Activated CD4-positive, alpha-beta T cell treated with anti-CD3 and anti-CD28 coated beads, Interleukin-2, amount 10 ng/mL, durations not matched to agents 24 days and 14 days (primary cell): ENCODE measurements around the gene TUBG1. TPM values are rescaled to one million over a fixed set of nuclear protein-coding genes. Genes with fewer than 3 reads are reported as not detected.

Source experiments
- DNase-seq: peaks from one replicate; pipeline ENCODE4 v3.0.0; 2022
- H3K27ac Mint-ChIP-seq: one replicate; pipeline ENCODE4 v1.8.0; 2022; ENCODE audit warnings: mild to moderate bottlenecking, mixed read lengths
- H3K27me3 Mint-ChIP-seq: one replicate; pipeline ENCODE4 v1.8.0; 2022; ENCODE audit warnings: mixed read lengths
- H3K36me3 Mint-ChIP-seq: one replicate; pipeline ENCODE4 v1.8.0; 2022; ENCODE audit warnings: low read depth, mild to moderate bottlenecking, mixed read lengths
- H3K4me1 Mint-ChIP-seq: one replicate; pipeline ENCODE4 v1.8.0; 2021; ENCODE audit warnings: mixed read lengths
- H3K4me3 Mint-ChIP-seq: one replicate; pipeline ENCODE4 v1.8.0; 2022; ENCODE audit warnings: mild to moderate bottlenecking, moderate library complexity, mixed read lengths
- H3K9me3 Mint-ChIP-seq: one replicate; pipeline ENCODE4 v1.8.0; 2021; ENCODE audit warnings: mixed read lengths
- intact Hi-C: fragments of 100-400 bp; cut with micrococcal nuclease; formaldehyde crosslinking; loops from one replicate; pipeline ENCODE4 v1.15.1; 2023
- total RNA-seq: library from RNA; stranded (reverse); gene quantifications from 2 replicates; pipeline ENCODE4 v1.2.3, GENCODE V29; 2022

The TUBG1 gene
- total RNA-seq, 1 donor from 2014 or later: 99.9 TPM

GRCh38 chr17:42568341-42569111 lies 41.0 kb upstream of the TUBG1 start:
- DNase-seq: no peak
- no peaks in the 10 kb centered on the region for H3K9me3 Mint-ChIP-seq
- H3K4me1 Mint-ChIP-seq: peaks cover 32% of the 10 kb centered on the region
- peaks cover 58% of the 10 kb centered on the region for H3K36me3 Mint-ChIP-seq
- intact Hi-C loops: no loop called here
- no peaks in the 10 kb centered on the region for H3K27me3 Mint-ChIP-seq
- peak overlapping the region; percentile 54 for H3K4me3 Mint-ChIP-seq
- peak overlapping the region; percentile 29 for H3K27ac Mint-ChIP-seq

DNA sequence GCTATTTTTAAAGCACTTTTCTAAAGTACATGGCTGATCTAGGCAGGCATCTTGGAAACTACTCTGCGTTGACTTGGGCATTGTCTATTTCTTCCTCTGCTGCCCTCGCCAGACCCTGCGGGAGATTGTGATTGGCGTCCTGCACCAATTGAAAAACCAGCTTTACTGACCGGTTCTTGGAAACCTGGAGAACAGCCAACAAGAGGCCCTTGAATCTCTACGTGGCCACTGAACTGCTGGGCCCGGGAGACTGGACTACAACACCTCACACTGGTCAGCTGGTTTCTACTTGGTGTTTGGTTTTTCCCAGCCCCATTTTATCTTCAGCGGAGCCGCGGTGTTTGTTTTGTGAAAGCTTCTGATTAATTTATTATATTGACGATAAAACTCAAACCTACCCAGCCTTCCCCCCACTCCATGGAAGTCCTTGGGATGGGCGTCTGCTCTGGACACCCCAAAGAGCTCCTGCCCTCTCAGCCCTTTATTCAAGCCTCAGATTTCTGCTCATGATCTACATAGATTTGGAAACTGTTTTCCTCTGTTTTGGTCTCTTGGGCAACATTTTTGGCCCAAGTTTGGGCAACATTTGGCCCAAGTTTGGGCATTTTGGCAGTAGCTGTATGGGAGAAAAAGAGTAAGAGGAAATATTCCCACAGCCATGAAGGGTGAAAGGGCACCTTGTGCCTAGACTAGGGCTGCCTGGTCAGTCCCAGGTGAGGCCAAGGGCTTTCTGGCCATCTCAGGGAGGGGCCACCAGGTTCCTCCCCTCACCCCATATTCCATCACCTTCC lies 37.9 kb upstream of the TUBG1 start:
- intact Hi-C loops: no loop called here
- peaks cover 35% of the 10 kb centered on the region for H3K4me1 Mint-ChIP-seq
- H3K9me3 Mint-ChIP-seq: no peaks in the 10 kb centered on the region
- no peak overlapping the region for H3K4me3 Mint-ChIP-seq
- no peak for DNase-seq
- peaks cover 64% of the 10 kb centered on the region for H3K36me3 Mint-ChIP-seq
- H3K27me3 Mint-ChIP-seq: no peaks in the 10 kb centered on the region
- H3K27ac Mint-ChIP-seq: no peak overlapping the region

GRCh38 chr17:42573095-42573494 lies 36.4 kb upstream of the TUBG1 start:
- DNase-seq: no peak
- H3K27ac Mint-ChIP-seq: no peak overlapping the region

GRCh38 chr17:42574463-42574862 lies 35.0 kb upstream of the TUBG1 start:
- H3K4me3 Mint-ChIP-seq: no peak overlapping the region
- no peak overlapping the region for H3K27ac Mint-ChIP-seq
- H3K27me3 Mint-ChIP-seq: no peaks in the 10 kb centered on the region
- H3K36me3 Mint-ChIP-seq: peaks cover 59% of the 10 kb centered on the region
- H3K9me3 Mint-ChIP-seq: no peaks in the 10 kb centered on the region
- no peak for DNase-seq
- H3K4me1 Mint-ChIP-seq: peaks cover 34% of the 10 kb centered on the region
- intact Hi-C loops: no loop called here

More at GRCh38 chr17:42573095-42573494, 36.4 kb upstream of the TUBG1 start:
- Mint-ChIP-seq H3K27me3 (no peaks in the 10 kb centered on the region), H3K4me3 (no peak overlapping the region), H3K9me3 (no peaks in the 10 kb centered on the region), H3K36me3 (peaks cover 64% of the 10 kb centered on the region), H3K4me1 (peaks cover 36% of the 10 kb centered on the region)
- intact Hi-C loops: no loop called here

DNA sequence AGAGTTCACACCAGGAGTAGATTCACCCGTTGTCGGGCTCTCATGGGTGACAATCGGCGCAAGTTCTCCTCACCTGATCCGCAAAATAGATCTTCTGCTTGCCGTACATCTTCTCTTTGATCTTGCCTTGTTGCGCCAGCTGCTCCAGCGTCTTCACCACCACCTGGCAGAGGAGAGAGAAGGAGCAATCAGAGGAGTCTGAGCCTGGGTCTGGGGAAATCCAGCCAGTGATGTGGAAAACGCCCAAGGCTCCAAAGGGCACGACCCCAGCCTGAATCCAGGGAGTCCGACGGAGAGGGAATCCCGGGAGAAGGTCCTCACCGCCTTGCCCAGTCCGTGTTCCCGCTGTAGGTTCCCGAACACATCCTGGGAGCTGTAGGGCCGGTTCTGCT lies 32.3 kb upstream of the TUBG1 start:
- H3K9me3 Mint-ChIP-seq: no peaks in the 10 kb centered on the region
- H3K4me3 Mint-ChIP-seq: peak overlapping the region; percentile 88
- intact Hi-C loops: loop anchor here (1.0 to 5.0 kb wide), 5 partner anchors 10 to 245 kb away; partner anchors contain the start of genes BECN1, COASY, MLX and RETREG3
- peaks cover 49% of the 10 kb centered on the region for H3K36me3 Mint-ChIP-seq
- H3K4me1 Mint-ChIP-seq: peaks cover 31% of the 10 kb centered on the region
- peak overlapping the region; percentile 96 for H3K27ac Mint-ChIP-seq
- no peaks in the 10 kb centered on the region for H3K27me3 Mint-ChIP-seq
- DNase-seq: peak; percentile 69

GRCh38 chr17:42577532-42578281 lies 31.8 kb upstream of the TUBG1 start, which contains the start of gene PSMC3IP:
Gene PSMC3IP, minus strand, starts transcription at chr17:42577729. Its CDS starts 43 bp downstream, at chr17:42577686.
- no peaks in the 10 kb centered on the region for H3K27me3 Mint-ChIP-seq
- intact Hi-C loops: loop anchor here (1.0 to 5.0 kb wide), 7 partner anchors 10 to 245 kb away; partner anchors contain the start of genes BECN1, COASY, MLX and RETREG3
- no peaks in the 10 kb centered on the region for H3K9me3 Mint-ChIP-seq
- H3K36me3 Mint-ChIP-seq: peaks cover 51% of the 10 kb centered on the region
- H3K4me3 Mint-ChIP-seq: peak within 1 kb of the TSS; percentile 88
- H3K4me1 Mint-ChIP-seq: peaks cover 30% of the 10 kb centered on the region
- DNase-seq: peak; percentile 98
- peak within 1 kb of the TSS; percentile 96 for H3K27ac Mint-ChIP-seq

DNA sequence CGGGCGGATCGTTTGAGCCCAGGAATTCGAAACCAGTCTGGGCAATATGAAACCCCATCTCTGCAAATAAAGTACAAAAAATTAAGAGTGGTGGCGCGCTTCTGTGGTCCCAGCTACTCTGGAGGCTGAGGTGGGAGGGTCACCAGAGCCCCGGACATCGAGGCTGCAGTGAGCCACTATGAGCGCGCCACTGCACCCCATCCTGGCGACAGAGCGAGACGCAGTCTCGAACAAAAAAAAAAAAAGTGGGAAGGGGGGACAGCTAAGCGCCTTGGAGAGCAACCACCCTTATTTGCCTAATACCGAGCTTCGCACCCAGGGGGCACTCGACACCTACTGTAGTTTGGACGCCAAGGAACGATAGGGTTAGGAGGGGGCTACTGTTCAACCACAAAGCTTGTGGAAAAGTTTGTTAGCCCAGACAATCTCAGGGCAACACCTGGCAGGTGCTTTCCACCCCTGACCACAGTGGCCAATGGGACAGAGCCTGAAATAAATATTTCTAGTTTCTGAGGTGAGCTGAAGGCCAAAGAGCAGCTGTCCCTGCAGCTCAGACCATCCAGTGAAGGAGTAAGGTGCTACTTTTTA lies 31.1 kb upstream of the TUBG1 start:
- peak overlapping the region; percentile 88 for H3K4me3 Mint-ChIP-seq
- H3K4me1 Mint-ChIP-seq: peaks cover 26% of the 10 kb centered on the region
- no peaks in the 10 kb centered on the region for H3K27me3 Mint-ChIP-seq
- intact Hi-C loops: loop anchor here (1.0 to 5.0 kb wide), 4 partner anchors 79 to 244 kb away; partner anchors contain the start of genes BECN1 and TUBG2
- peaks cover 53% of the 10 kb centered on the region for H3K36me3 Mint-ChIP-seq
- peak; percentile 92 for DNase-seq
- H3K27ac Mint-ChIP-seq: peak overlapping the region; percentile 96
- H3K9me3 Mint-ChIP-seq: no peaks in the 10 kb centered on the region

GRCh38 chr17:42579794-42580551 lies 29.5 kb upstream of the TUBG1 start:
- no peaks in the 10 kb centered on the region for H3K27me3 Mint-ChIP-seq
- no peak overlapping the region for H3K4me3 Mint-ChIP-seq
- peaks cover 24% of the 10 kb centered on the region for H3K4me1 Mint-ChIP-seq
- intact Hi-C loops: loop anchor here (2.0 to 5.0 kb wide), 3 partner anchors 77 to 242 kb away; partner anchors contain the start of genes BECN1 and TUBG2
- peaks cover 55% of the 10 kb centered on the region for H3K36me3 Mint-ChIP-seq
- no peaks in the 10 kb centered on the region for H3K9me3 Mint-ChIP-seq
- DNase-seq: no peak
- peak overlapping the region; percentile 1 for H3K27ac Mint-ChIP-seq

GRCh38 chr17:42581744-42582270 lies 27.7 kb upstream of the TUBG1 start:
- Mint-ChIP-seq H3K4me1 (peaks cover 12% of the 10 kb centered on the region), H3K27ac (no peak overlapping the region), H3K27me3 (no peaks in the 10 kb centered on the region), H3K9me3 (no peaks in the 10 kb centered on the region), H3K36me3 (peaks cover 56% of the 10 kb centered on the region), H3K4me3 (no peak overlapping the region)
- intact Hi-C loops: no loop called here
- DNase-seq: no peak

GRCh38 chr17:42584880-42585279 lies 24.6 kb upstream of the TUBG1 start:
- Mint-ChIP-seq H3K4me1 (no peaks in the 10 kb centered on the region), H3K27ac (no peak overlapping the region), H3K27me3 (no peaks in the 10 kb centered on the region), H3K36me3 (peaks cover 64% of the 10 kb centered on the region), H3K4me3 (no peak overlapping the region), H3K9me3 (no peaks in the 10 kb centered on the region)
- DNase-seq: no peak
- intact Hi-C loops: no loop called here

- no peaks in the 10 kb centered on the region for H3K9me3 Mint-ChIP-seq
- H3K4me1 Mint-ChIP-seq: no peaks in the 10 kb centered on the region
- no peak overlapping the region for H3K4me3 Mint-ChIP-seq
- H3K36me3 Mint-ChIP-seq: peaks cover 67% of the 10 kb centered on the region
- H3K27ac Mint-ChIP-seq: no peak overlapping the region
- H3K27me3 Mint-ChIP-seq: no peaks in the 10 kb centered on the region
- no peak for DNase-seq
- intact Hi-C loops: no loop called here
Measured at GRCh38 chr17:42585353-42585752, 24.1 kb upstream of the TUBG1 start.

GRCh38 chr17:42586514-42587230 lies 22.8 kb upstream of the TUBG1 start:
- Mint-ChIP-seq H3K27ac (peak overlapping the region; percentile 53), H3K36me3 (peaks cover 68% of the 10 kb centered on the region), H3K9me3 (no peaks in the 10 kb centered on the region), H3K4me1 (peaks cover 3% of the 10 kb centered on the region), H3K4me3 (no peak overlapping the region), H3K27me3 (no peaks in the 10 kb centered on the region)
- no peak for DNase-seq
- intact Hi-C loops: no loop called here
